GM19035 (cell line): ENCODE data around the gene CDON.

ENCODE experiments used
- ATAC-seq: cut with Tn5 transposase; IDR thresholded peaks from one replicate; pipeline ENCODE4 v1.9.1; 2021; ENCODE audit not compliant: unreplicated experiment

The CDON gene

GRCh38 chr11:125958872-125959400 lies 103.7 kb downstream of the CDON start:
- no peak for ATAC-seq

GRCh38 chr11:125957618-125958332 lies 104.9 kb downstream of the CDON start:
- no peak for ATAC-seq

GRCh38 chr11:125956391-125957134 lies 106.1 kb downstream of the CDON start:
- no peak for ATAC-seq

GRCh38 chr11:125955856-125956255 lies 106.8 kb downstream of the CDON start:
- ATAC-seq: no peak

- no peak for ATAC-seq
Observed at GRCh38 chr11:125954945-125955640, 107.6 kb downstream of the CDON start.

GRCh38 chr11:125954123-125954944 lies 108.3 kb downstream of the CDON start:
- ATAC-seq: no peak

- no peak for ATAC-seq
Observed at GRCh38 chr11:125953401-125953935, 109.2 kb downstream of the CDON start.

- ATAC-seq: no peak
Observed at GRCh38 chr11:125952973-125953372, 109.7 kb downstream of the CDON start.

- no peak for ATAC-seq
Observed at GRCh38 chr11:125952559-125952958, 110.1 kb downstream of the CDON start.

- no peak for ATAC-seq
Observed at GRCh38 chr11:125951731-125952130, 110.9 kb downstream of the CDON start.

- no peak for ATAC-seq
Observed at GRCh38 chr11:125950696-125951651, 111.7 kb downstream of the CDON start.

GRCh38 chr11:125950178-125950490 lies 112.5 kb downstream of the CDON start:
- no peak for ATAC-seq

GRCh38 chr11:125949271-125950177 lies 113.1 kb downstream of the CDON start:
- ATAC-seq: no peak

- ATAC-seq: no peak
Observed at GRCh38 chr11:125948278-125949051, 114.2 kb downstream of the CDON start.

GRCh38 chr11:125947419-125948277 lies 115.0 kb downstream of the CDON start:
- no peak for ATAC-seq

GRCh38 chr11:125946712-125947418 lies 115.8 kb downstream of the CDON start:
- no peak for ATAC-seq
